ENCODE data around the gene RGL3.
"Not testable (repeated sequence)": the region's sequence is repeated elsewhere in the genome, so short reads cannot be mapped to it uniquely, and the experiment has no call there.

- TF ChIP-seq, protein P1, sequence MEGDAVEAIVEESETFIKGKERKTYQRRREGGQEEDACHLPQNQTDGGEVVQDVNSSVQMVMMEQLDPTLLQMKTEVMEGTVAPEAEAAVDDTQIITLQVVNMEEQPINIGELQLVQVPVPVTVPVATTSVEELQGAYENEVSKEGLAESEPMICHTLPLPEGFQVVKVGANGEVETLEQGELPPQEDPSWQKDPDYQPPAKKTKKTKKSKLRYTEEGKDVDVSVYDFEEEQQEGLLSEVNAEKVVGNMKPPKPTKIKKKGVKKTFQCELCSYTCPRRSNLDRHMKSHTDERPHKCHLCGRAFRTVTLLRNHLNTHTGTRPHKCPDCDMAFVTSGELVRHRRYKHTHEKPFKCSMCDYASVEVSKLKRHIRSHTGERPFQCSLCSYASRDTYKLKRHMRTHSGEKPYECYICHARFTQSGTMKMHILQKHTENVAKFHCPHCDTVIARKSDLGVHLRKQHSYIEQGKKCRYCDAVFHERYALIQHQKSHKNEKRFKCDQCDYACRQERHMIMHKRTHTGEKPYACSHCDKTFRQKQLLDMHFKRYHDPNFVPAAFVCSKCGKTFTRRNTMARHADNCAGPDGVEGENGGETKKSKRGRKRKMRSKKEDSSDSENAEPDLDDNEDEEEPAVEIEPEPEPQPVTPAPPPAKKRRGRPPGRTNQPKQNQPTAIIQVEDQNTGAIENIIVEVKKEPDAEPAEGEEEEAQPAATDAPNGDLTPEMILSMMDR (IDR thresholded peaks at IDR 0.05; ENCODE audit: low read depth, low read length, missing input control) = not testable (repeated sequence)
- not testable (repeated sequence) for TF ChIP-seq RAD21 (IDR thresholded peaks at IDR 0.05); TAF1 (conservative IDR thresholded peaks at IDR 0.05); YY1 (IDR thresholded peaks at IDR 0.05); RXRA (IDR thresholded peaks at IDR 0.05); MAX (IDR thresholded peaks at IDR 0.05); JUND (IDR thresholded peaks at IDR 0.05); EGR1 (IDR thresholded peaks at IDR 0.05; ENCODE audit: low read depth in 2 of 2)
- TF ChIP-seq, protein P2, sequence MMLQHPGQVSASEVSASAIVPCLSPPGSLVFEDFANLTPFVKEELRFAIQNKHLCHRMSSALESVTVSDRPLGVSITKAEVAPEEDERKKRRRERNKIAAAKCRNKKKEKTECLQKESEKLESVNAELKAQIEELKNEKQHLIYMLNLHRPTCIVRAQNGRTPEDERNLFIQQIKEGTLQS (IDR thresholded peaks at IDR 0.05) = not testable (repeated sequence)
- TF ChIP-seq, protein P3, sequence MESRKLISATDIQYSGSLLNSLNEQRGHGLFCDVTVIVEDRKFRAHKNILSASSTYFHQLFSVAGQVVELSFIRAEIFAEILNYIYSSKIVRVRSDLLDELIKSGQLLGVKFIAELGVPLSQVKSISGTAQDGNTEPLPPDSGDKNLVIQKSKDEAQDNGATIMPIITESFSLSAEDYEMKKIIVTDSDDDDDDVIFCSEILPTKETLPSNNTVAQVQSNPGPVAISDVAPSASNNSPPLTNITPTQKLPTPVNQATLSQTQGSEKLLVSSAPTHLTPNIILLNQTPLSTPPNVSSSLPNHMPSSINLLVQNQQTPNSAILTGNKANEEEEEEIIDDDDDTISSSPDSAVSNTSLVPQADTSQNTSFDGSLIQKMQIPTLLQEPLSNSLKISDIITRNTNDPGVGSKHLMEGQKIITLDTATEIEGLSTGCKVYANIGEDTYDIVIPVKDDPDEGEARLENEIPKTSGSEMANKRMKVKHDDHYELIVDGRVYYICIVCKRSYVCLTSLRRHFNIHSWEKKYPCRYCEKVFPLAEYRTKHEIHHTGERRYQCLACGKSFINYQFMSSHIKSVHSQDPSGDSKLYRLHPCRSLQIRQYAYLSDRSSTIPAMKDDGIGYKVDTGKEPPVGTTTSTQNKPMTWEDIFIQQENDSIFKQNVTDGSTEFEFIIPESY (IDR thresholded peaks at IDR 0.05) = not testable (repeated sequence)
Observed at GRCh38 chr19:11354102-11354501, 65.0 kb downstream of the RGL3 start.

All from liver (tissue), 3 donors.